Measurements from ENCODE around the gene SPEN. TPM values are rescaled to one million over a fixed set of nuclear protein-coding genes. Genes with fewer than 3 reads are reported as not detected.

The SPEN gene
- total RNA-seq, 3 donors from 2014 or later, result 80.4 to 85.2 (median 82.1) TPM

DNA sequence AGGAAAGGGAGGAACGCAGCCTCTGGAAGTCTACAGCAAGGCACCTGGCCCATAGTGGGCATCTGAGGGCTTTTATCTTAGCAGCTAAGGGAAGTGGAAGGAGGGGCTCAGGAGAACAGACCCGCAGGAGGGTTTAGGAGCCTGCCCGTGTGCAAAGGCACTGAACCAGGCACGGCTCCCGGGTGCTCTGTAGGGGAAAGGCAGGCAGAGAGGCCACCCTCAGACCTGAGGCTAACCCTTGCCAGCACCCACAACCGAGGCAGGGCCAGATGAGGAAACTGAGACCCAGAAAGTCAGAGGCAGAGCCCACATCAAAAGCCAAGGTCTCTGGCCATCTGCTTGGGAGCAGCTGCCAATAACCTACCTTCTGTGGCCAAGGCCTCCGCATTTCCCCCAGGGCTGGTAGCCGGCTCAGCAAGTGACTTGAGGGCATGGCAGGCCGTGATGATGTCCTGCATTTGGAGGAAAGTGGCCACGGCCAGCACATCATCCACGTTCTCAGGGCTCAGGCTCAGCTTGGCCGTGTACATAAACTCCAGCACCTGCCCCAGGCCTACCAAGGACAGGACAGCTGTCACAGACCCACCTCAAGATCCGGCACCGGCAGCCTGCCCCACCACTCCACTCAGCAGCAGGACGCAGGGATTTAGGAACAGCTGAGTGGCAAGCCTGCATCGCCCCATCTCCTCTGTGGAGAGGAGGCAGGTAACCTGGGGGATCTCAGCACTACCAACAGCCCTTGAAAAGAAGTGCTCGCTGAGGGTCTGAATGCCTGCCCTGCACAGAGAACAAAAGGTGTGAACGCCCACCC is 99.3 kb downstream of the SPEN start:
- H3K9me3 Mint-ChIP-seq, result no peaks in the 10 kb centered on the region
- H3K27me3 Mint-ChIP-seq (ENCODE audit: low read depth), result no peaks in the 10 kb centered on the region
- H3K36me3 Mint-ChIP-seq (ENCODE audit: insufficient read depth), result peaks cover 22% of the 10 kb centered on the region
- H3K4me3 Mint-ChIP-seq, result no peak overlapping the region
- H3K4me1 Mint-ChIP-seq (ENCODE audit: low read depth), result peaks cover 47% of the 10 kb centered on the region
- DNase-seq (no peak), ATAC-seq (no peak)

DNA sequence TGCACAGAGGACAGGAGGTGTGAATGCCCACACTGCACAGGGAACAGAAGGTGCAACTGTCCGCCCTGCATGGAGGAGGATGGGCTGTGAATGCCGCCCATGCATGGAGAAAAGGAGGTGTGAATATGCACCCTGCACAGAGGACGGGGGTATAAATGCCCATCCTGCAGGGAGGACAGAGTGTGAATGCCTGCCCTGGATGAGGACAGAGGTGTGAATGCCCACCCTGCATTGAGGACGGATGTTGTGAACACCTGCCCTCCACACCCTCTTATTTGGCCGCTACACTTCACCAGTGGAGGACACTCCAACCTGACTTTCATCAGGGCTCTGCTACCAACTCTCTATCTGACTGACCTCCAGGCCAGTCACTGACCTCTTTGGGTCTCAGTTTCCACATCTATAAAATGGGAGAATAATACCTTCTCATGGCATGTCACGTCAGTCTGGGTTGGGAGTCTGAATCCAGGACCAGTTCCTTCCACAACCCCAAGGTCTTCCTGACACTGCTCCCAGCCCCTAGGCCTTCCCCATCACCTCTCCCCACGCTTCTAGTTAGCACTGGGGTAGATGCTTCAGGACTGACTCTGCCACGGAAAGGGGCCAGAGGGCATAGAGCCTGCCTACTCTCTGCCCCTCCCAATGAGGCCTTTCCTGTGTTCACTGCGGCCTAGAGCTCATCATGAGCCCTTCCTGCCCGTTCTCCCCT is 100.0 kb downstream of the SPEN start:
- DNase-seq, result no peak
- Mint-ChIP-seq H3K4me1 (ENCODE audit: low read depth) (peaks cover 55% of the 10 kb centered on the region), H3K27me3 (ENCODE audit: low read depth) (no peaks in the 10 kb centered on the region), H3K4me3 (peak overlapping the region; percentile 42), H3K9me3 (no peaks in the 10 kb centered on the region), H3K36me3 (ENCODE audit: insufficient read depth) (peaks cover 25% of the 10 kb centered on the region)
- no peak for ATAC-seq

DNA sequence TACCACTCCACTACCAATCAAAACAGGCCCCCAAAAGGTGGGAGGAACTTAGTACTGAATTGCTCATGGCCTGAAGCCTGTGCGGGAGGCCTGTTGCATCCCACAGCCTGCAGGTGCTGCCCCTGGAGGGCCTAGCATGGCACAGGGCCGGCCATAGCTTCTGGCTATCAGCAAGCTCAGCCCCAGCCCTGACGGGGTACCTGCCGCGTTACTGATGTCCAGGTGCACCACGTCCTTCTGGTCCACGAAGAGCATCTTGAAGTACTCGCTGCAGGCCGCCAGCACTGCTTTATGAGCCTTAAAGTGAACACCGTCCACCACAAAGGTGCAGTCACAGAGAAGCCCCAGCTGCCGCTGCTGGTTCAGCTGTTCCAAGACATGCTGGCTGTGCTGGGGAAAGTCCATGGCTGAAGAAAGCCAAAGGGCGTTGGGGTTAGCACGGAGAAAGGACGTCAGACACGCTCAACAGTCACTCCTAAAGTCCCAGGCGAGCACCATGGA is 100.6 kb downstream of the SPEN start:
- DNase-seq, result no peak
- Mint-ChIP-seq H3K36me3 (ENCODE audit: insufficient read depth) (peaks cover 27% of the 10 kb centered on the region), H3K4me3 (peak overlapping the region; percentile 42), H3K4me1 (ENCODE audit: low read depth) (peaks cover 59% of the 10 kb centered on the region), H3K9me3 (no peaks in the 10 kb centered on the region), H3K27me3 (ENCODE audit: low read depth) (no peaks in the 10 kb centered on the region)
- ATAC-seq, result no peak

DNA sequence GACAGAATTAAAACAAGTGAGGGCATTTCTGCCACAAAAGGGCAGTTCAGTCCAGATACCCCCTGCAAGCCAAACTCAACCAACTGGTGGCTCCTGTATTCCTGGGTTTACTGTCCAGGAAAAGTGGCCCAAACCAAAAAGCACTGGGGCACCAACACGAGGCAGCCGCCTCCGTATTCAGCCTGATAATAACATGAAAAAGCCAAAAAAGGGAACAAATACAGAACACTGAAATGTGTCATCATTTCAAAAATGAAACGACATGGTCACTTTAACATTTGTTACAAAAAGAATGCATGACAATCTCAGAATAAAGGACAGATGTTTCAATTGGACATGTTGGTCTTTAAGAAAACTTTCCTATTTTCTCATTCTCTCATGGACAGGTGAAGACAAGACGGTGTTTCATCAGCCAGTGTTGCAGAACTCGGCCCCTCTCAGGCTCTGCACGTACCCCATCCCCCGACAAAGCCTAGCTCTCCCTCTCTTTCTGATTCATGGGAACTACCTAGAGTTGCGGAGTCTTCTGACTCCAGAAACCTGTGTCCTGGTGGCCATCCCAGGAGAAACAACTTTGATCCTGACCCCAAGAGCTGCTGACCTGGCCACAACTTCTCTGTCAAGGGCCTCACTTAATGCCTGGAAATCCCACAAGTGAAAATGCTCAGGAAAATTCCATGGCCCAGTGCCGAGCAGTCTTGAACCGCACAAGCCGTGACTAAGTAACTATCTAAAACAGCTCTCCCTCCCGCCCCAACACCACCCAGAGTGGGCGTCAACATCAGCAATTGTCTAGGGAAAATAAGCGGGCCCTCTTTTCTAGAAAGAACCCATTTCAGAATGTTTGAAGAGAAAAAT is 101.3 kb downstream of the SPEN start:
- Mint-ChIP-seq H3K4me1 (ENCODE audit: low read depth) (peaks cover 65% of the 10 kb centered on the region), H3K9me3 (no peaks in the 10 kb centered on the region), H3K27me3 (ENCODE audit: low read depth) (no peaks in the 10 kb centered on the region), H3K4me3 (peak overlapping the region; percentile 71), H3K36me3 (ENCODE audit: insufficient read depth) (peaks cover 31% of the 10 kb centered on the region)
- ATAC-seq, result peak; percentile 9 to 12
- DNase-seq, result peak; percentile 51

DNA sequence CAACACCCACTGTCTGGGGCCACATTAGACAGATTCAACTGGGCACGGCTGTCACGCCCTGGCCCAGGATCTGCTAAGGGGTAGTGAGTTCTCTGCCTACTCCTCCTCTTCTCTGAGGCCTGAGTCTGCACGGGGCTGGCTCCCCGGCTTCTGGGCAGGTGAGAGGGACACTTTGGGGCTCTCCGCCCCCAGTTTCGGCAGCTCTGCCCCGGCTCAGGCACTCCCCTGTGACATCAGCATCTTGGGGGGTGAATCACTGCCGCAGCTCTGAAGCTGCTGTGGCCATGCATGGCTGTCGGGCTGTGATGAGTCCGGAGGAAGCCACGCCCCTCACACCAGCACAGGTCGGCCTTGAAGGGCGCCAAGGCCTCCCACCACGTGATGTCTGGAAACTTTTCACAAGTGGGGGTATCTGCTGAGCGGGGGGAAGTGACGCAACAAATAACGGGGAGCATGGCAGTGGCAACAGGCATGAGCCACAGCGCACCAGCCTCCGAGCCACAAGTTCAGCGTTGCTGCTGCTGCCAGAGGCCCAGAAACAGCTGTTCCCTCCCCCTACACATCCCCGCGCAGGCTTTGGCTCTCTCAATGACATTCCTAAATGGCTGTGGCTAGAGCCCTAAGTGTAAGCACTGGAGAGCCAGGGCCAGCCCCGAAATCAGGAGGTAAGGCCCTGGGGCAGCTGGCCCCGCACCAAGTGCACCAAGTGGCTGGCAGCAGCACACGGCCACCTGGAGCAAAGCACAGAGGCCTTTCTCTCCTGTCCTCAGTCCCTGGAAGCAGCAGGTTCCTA is 102.1 kb downstream of the SPEN start:
- Mint-ChIP-seq H3K9me3 (no peaks in the 10 kb centered on the region), H3K27me3 (ENCODE audit: low read depth) (no peaks in the 10 kb centered on the region), H3K4me3 (peak overlapping the region; percentile 71), H3K4me1 (ENCODE audit: low read depth) (peaks cover 74% of the 10 kb centered on the region), H3K36me3 (ENCODE audit: insufficient read depth) (peaks cover 32% of the 10 kb centered on the region)
- ATAC-seq (peak; percentile 79), DNase-seq (peak; percentile 88)

DNA sequence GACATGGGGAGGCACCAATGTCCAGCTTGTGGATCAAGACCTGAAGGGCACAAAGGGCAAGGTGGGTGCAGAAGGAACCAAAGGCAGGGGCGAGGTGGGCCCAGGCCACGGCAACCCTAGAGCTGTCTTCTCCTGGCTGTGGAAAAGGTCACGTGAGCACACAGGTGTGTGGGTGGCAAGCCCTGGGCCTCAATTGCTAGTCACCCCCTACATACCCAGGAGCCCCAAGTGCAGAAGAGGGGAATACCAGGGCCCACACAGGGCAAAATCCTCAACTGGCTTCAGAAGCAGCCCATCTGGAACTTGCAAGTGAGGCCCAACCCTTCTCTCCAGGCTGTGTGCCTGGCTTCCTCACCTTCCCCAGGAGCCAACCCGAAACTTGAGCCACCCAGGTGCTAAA is 102.8 kb downstream of the SPEN start:
- H3K4me3 Mint-ChIP-seq, result peak overlapping the region; percentile 71
- no peaks in the 10 kb centered on the region for H3K27me3 Mint-ChIP-seq (ENCODE audit: low read depth)
- ATAC-seq, result peak; percentile 42 to 44
- no peaks in the 10 kb centered on the region for H3K9me3 Mint-ChIP-seq
- DNase-seq, result peak; percentile 58
- H3K36me3 Mint-ChIP-seq (ENCODE audit: insufficient read depth), result peaks cover 36% of the 10 kb centered on the region
- H3K4me1 Mint-ChIP-seq (ENCODE audit: low read depth), result peaks cover 78% of the 10 kb centered on the region

DNA sequence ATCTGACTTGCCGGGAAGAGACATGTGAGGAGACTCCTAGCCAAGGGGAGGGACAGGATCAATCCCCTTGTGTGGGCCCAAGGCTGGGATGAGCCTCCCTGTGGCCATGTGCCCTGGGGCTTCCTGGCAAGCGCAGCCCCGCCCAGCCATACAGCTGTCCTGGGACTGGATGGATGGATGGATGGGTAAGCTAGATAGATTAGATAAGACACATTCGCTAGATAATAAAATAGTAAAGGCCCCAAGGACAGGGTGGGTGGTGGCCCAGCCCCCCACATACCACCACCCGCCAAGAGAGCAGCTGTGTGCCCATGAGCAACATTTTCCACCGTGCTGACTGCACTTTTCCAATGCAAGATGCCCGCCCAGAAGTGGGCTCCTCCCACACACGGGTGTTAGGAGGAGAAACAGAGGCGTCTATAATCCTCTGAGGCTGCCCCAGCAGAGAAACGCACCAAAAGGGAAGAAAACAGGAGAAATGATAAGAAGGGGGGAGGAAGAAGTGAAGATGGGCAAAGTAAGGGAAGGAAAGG is 103.3 kb downstream of the SPEN start:
- no peaks in the 10 kb centered on the region for H3K9me3 Mint-ChIP-seq
- DNase-seq (peak; percentile 86), ATAC-seq (peak; percentile 12 to 16)
- peaks cover 83% of the 10 kb centered on the region for H3K4me1 Mint-ChIP-seq (ENCODE audit: low read depth)
- peak overlapping the region; percentile 71 for H3K4me3 Mint-ChIP-seq
- peaks cover 36% of the 10 kb centered on the region for H3K36me3 Mint-ChIP-seq (ENCODE audit: insufficient read depth)
- H3K27me3 Mint-ChIP-seq (ENCODE audit: low read depth), result no peaks in the 10 kb centered on the region

DNA sequence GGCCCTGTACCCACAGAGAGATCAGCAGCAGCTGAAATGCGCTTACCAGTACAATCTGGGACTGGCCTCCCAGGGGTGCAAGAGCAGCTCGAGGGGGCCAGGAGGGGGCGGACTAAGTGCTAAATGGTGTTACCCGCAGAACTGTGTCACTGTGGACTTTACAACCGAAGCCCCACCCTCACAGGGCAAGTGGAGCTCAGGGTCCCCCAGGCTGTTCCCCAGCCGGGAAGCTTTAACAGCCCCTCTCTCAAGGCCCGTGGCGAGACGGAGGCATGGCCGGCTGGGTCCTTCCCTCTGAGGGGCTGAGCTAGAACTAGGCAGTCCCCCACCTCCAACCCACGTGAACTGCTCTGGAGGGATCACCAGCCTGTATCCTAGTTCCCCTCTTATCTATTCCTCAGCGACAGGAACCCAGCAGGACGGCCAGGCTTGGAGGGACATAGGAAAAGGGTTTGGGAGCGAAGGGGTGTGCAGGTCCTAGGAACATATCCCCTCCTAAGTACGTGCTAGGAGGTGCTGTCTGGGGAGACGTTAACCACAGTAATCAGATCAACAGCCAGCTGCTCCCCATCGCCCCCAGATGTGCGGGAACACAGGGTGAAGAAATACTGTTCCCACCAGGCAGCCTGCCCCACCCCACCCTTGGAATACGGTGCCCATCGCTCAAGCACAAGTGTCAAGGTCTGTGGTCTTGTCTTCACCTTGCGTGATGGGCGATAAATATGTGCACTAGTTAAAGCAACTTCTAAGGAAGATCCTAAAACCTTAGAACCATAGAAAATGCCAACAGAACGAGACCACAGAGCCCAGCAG is 104.0 kb downstream of the SPEN start:
- peak; percentile 44 for DNase-seq
- ATAC-seq, result peak; percentile 6 to 12
- peak overlapping the region; percentile 71 for H3K4me3 Mint-ChIP-seq
- no peaks in the 10 kb centered on the region for H3K27me3 Mint-ChIP-seq (ENCODE audit: low read depth)
- peaks cover 39% of the 10 kb centered on the region for H3K36me3 Mint-ChIP-seq (ENCODE audit: insufficient read depth)
- no peaks in the 10 kb centered on the region for H3K9me3 Mint-ChIP-seq
- H3K4me1 Mint-ChIP-seq (ENCODE audit: low read depth), result peaks cover 87% of the 10 kb centered on the region

DNA sequence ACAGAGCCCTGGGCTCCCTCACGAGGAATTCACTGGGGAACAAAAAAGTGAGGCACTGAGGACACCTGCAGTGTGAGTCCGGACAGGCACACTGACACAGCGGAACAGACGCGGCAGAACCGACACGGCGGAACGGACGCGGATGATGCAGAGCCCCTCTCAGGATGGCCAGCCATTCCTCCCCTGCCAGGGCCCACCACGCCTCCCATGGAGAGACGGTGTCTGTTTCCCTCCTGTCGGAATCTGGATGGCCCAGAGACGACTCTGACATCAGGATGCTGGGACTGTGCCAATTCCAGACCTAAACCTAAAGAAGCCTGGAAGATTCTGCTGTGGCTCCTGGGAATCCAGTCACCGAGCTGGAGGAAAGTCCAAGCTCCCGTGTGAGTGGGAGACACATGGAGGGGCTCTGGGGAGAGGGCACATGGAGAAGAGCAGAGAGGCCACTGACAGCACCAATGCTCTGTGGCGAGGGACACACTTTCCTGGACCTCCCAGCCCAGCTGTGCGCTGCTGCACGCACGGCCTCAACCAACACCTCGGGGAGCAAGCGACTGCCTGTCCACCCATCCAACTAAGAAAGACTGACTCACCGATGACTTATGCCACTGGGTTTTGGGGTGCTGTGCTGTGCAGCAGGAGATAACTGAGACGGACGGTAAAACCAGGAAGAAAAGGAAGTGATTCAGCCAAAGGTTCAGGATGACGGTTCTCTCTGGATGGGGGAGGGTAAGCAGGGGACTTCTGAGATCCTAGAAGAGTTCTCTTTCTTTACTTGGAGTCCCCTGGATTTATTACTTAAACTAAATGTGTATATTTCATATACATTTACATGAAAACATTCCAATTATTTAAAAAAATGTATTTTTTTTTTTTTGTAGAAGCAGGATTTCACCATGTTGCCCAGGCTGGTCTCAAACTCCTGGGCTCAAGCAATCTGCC is 105.1 kb downstream of the SPEN start:
- DNase-seq, result no peak
- no peaks in the 10 kb centered on the region for H3K27me3 Mint-ChIP-seq (ENCODE audit: low read depth)
- H3K36me3 Mint-ChIP-seq (ENCODE audit: insufficient read depth), result peaks cover 43% of the 10 kb centered on the region
- no peaks in the 10 kb centered on the region for H3K9me3 Mint-ChIP-seq
- peaks cover 92% of the 10 kb centered on the region for H3K4me1 Mint-ChIP-seq (ENCODE audit: low read depth)
- peak overlapping the region; percentile 54 for H3K4me3 Mint-ChIP-seq
- ATAC-seq, result no peak

DNA sequence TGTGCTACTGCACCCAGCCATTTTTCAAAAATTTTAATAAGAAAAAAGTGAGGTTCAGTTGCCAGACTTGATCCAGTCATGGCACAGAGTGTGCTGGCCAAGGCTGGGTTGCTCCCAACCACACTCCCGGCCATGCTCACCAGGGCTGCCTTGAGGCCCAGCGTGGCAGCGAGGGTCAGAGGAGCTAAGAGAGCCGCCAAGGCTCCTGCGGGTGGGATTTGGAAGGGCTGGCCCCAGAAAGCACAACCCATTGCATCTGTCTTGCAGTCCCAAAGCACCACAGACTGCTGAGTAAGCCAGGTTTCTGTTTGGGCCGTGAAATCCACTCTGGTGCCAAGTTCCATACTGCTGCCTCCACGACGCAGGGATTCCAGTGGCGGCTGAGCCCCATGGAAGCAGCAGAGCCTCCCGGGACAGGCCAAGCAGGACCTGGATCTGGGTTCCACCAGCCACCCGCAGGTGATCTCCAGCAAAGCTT is 105.8 kb downstream of the SPEN start:
- H3K27me3 Mint-ChIP-seq (ENCODE audit: low read depth), result no peaks in the 10 kb centered on the region
- no peak for ATAC-seq
- H3K4me1 Mint-ChIP-seq (ENCODE audit: low read depth), result peaks cover 92% of the 10 kb centered on the region
- H3K4me3 Mint-ChIP-seq, result no peak overlapping the region
- no peaks in the 10 kb centered on the region for H3K9me3 Mint-ChIP-seq
- peaks cover 41% of the 10 kb centered on the region for H3K36me3 Mint-ChIP-seq (ENCODE audit: insufficient read depth)
- no peak for DNase-seq

DNA sequence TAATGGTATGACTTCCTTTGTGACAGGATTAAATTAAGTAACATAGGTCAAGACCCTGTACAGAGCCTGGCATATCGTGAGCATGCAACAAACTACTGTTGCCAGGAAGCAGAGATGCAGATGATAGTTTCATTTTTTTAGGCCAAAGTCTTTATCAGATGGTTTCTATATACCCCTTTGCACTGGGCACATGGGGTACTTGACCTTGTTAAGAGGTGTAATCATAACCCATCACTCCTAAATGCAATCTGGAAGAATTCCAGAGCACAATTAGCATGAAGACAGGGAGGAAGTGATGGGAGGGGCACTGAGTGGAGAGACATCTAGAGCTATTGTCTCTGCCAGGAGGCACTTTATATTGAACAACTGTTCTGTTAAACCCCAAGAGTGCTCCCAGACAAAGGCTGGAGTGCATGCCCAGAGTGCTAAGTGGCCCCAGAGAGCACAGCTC is 106.3 kb downstream of the SPEN start:
- Mint-ChIP-seq H3K36me3 (ENCODE audit: insufficient read depth) (peaks cover 38% of the 10 kb centered on the region), H3K27me3 (ENCODE audit: low read depth) (no peaks in the 10 kb centered on the region), H3K4me3 (no peak overlapping the region), H3K4me1 (ENCODE audit: low read depth) (peaks cover 92% of the 10 kb centered on the region), H3K9me3 (no peaks in the 10 kb centered on the region)
- DNase-seq, result no peak
- ATAC-seq, result no peak

DNA sequence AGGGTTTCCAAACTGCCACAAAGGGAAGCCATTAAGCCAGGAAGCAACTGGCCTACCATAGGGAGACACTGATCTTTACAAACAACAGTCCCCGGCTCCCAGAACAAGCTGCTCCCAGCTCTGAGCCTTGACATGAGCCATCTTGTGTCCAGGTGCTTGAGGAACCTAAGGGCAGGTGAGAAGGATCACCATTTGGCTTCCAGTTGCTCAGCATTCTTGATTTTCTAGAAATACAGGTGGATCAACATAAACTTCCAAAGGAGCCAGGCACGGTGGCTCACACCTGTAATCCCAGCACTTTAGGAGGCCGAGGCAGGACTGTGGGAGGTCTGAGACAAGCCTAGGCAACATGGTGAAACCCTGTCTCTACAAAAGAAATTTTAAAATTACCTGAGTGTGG is 106.8 kb downstream of the SPEN start:
- H3K36me3 Mint-ChIP-seq (ENCODE audit: insufficient read depth), result peaks cover 38% of the 10 kb centered on the region
- H3K4me1 Mint-ChIP-seq (ENCODE audit: low read depth), result peaks cover 92% of the 10 kb centered on the region
- H3K9me3 Mint-ChIP-seq, result no peaks in the 10 kb centered on the region
- no peak for DNase-seq
- ATAC-seq, result no peak
- no peaks in the 10 kb centered on the region for H3K27me3 Mint-ChIP-seq (ENCODE audit: low read depth)
- no peak overlapping the region for H3K4me3 Mint-ChIP-seq

Measured in activated T-cell treated with anti-CD3 and anti-CD28 coated beads, Interleukin-2, amount 50 U/mL, for 4 hours (primary cell).